A549 (cell line): ENCODE results near the gene PAIP2. TPM values are rescaled to one million over a fixed set of nuclear protein-coding genes. Genes with fewer than 3 reads are reported as not detected.

Source experiments
- ATAC-seq, 2 experiments: fragments of 200-7000 bp in 1 of 2; fragments of >200 bp in 1 of 2; cut with Nextera tagmentation in 1 of 2; cut with Tn5 transposase in 1 of 2; 3 replicates each; pipeline versions ENCODE4 v1.8.0 to v1.9.1; 2018 to 2020; ENCODE audit warnings: mild to moderate bottlenecking in 1 of 2, moderate library complexity in 1 of 2
- CTCF ChIA-PET: fragments of 300-600 bp; sonication (Branson Sonifier 250); formaldehyde crosslinking; extraction: SDS; loops from one replicate; lab custom pipeline; 2021; ENCODE audit warnings: antibody characterized with exemption, inconsistent platforms; lab: Yijun Ruan, JAX
- POLR2A ChIA-PET: fragments of 350-600 bp; formaldehyde crosslinking; extraction: SDS; loops from one replicate; lab custom pipeline; 2021; ENCODE audit warnings: antibody characterized with exemption, inconsistent platforms; lab: Yijun Ruan, JAX
- DNase-seq, 2 experiments: peaks; one replicate each; pipeline versions ENCODE4 v3.0.0 to v3.0.0-alpha.2; 2011 to 2016; ENCODE audit warnings: low read depth in 1 of 2, low spot score in 1 of 2
- FAIRE-seq: peaks from 2 replicates; lab custom pipeline; 2011; peaks lifted over from hg19 to GRCh38; lab: Jason Lieb, UNC
- H3K27ac ChIP-seq, 2 experiments: fragments of >200 bp; sonication (Bioruptor Twin); formaldehyde crosslinking; 3 replicates each; pipeline ENCODE4 v1.5.1; 2016 to 2017
- H3K4me1 ChIP-seq: fragments of >200 bp; sonication (Bioruptor Twin); formaldehyde crosslinking; 3 replicates; pipeline ENCODE4 v1.6.1; 2016
- H3K4me2 ChIP-seq: fragments of >200 bp; sonication (Bioruptor Twin); formaldehyde crosslinking; 3 replicates; pipeline ENCODE4 v1.6.1; 2016
- H3K4me3 ChIP-seq: fragments of >200 bp; sonication (Bioruptor Twin); formaldehyde crosslinking; 3 replicates; pipeline ENCODE4 v1.5.1; 2016
- H3K9me3 ChIP-seq: fragments of >200 bp; sonication (Bioruptor Twin); formaldehyde crosslinking; 3 replicates; pipeline ENCODE4 v1.6.1; 2016
- CBX8 ChIP-seq: fragments of 200-600 bp; sonication (generic); IDR thresholded peaks from 2 replicates; pipeline ENCODE4 v1.6.1; 2016
- CHD4 ChIP-seq: fragments of 200-600 bp; sonication (generic); IDR thresholded peaks from 2 replicates; pipeline ENCODE4 v1.6.1; 2016; ENCODE audit warnings: antibody characterized with exemption, mild to moderate bottlenecking, borderline replicate concordance
- EHF ChIP-seq: fragments of 250-450 bp; sonication (Bioruptor Pico); IDR thresholded peaks from 2 replicates; pipeline ENCODE4 v1.5.0; 2020; ENCODE audit warnings: mild to moderate bottlenecking
- GATA3 ChIP-seq: IDR thresholded peaks from 2 replicates; pipeline ENCODE4 v1.6.1; 2012; ENCODE audit warnings: borderline replicate concordance
- HDAC2 ChIP-seq: fragments of 200-600 bp; sonication (generic); IDR thresholded peaks from 2 replicates; pipeline ENCODE4 v1.6.1; 2016
- HOXA7 ChIP-seq: fragments of 250-450 bp; sonication (Bioruptor Pico); IDR thresholded peaks from 2 replicates; pipeline ENCODE4 v1.5.0; 2020; ENCODE audit warnings: mild to moderate bottlenecking, moderate library complexity
- HOXB13 ChIP-seq: fragments of 250-450 bp; sonication (Bioruptor Pico); IDR thresholded peaks from 2 replicates; pipeline ENCODE4 v1.5.0; 2020; ENCODE audit warnings: low read depth, mild to moderate bottlenecking, moderate library complexity
- JUN ChIP-seq, 2 experiments: fragments of >200 bp; sonication (Bioruptor Twin); formaldehyde crosslinking; IDR thresholded peaks; 2 replicates in 1 of 2; 3 replicates in 1 of 2; pipeline ENCODE4 v1.6.1; 2016 to 2017
- MAFK ChIP-seq: fragments of 450-650 bp; IDR thresholded peaks from 2 replicates; pipeline ENCODE4 v1.6.1; 2014; ENCODE audit not compliant: partially characterized antibody
- NFE2L2 ChIP-seq: fragments of 150-350 bp; conservative IDR thresholded peaks from 2 replicates; pipeline ENCODE4 v1.6.1; 2014; ENCODE audit warnings: low read length
- NR3C1 ChIP-seq: fragments of >200 bp; sonication (Bioruptor Twin); formaldehyde crosslinking; IDR thresholded peaks from 3 replicates; pipeline ENCODE4 v1.6.1; 2017
- POLR2A ChIP-seq: IDR thresholded peaks from 2 replicates; pipeline ENCODE4 v1.6.1; 2012; ENCODE audit warnings: mild to moderate bottlenecking, low read length
- RAD21 ChIP-seq, 2 experiments: fragments of >200 bp in 1 of 2; sonication (Bioruptor Twin) in 1 of 2; formaldehyde crosslinking in 1 of 2; IDR thresholded peaks in 1 of 2; conservative IDR thresholded peaks in 1 of 2; 2 replicates in 1 of 2; 3 replicates in 1 of 2; pipeline ENCODE4 v1.6.1; 2012 to 2018; ENCODE audit warnings: inconsistent platforms in 1 of 2
- RARB ChIP-seq: fragments of 250-450 bp; sonication (Bioruptor Pico); IDR thresholded peaks from 2 replicates; pipeline ENCODE4 v1.8.0; 2021; ENCODE audit warnings: mild to moderate bottlenecking, moderate library complexity
- RFX5 ChIP-seq: fragments of 450-650 bp; IDR thresholded peaks from 2 replicates; pipeline ENCODE4 v1.7.1; 2014; ENCODE audit warnings: antibody characterized with exemption, mild to moderate bottlenecking, moderate library complexity
- SMC3 ChIP-seq: fragments of >200 bp; sonication (Bioruptor Twin); formaldehyde crosslinking; IDR thresholded peaks from 3 replicates; pipeline ENCODE4 v1.6.1; 2018; ENCODE audit warnings: inconsistent platforms
- SREBF2 ChIP-seq: fragments of 450-650 bp; IDR thresholded peaks from 2 replicates; pipeline ENCODE4 v1.6.1; 2014; ENCODE audit warnings: mild to moderate bottlenecking, moderate library complexity
- TP53 ChIP-seq: fragments of 250-450 bp; sonication (Bioruptor Pico); IDR thresholded peaks from 2 replicates; pipeline ENCODE4 v1.5.0; 2021; ENCODE audit warnings: mild to moderate bottlenecking, moderate library complexity
- ZC3H11A ChIP-seq: fragments of 450-650 bp; IDR thresholded peaks from 2 replicates; pipeline ENCODE4 v1.6.1; 2014; ENCODE audit warnings: antibody characterized with exemption, mild to moderate bottlenecking
- ZFP36 ChIP-seq: fragments of 450-650 bp; IDR thresholded peaks from 2 replicates; pipeline ENCODE4 v1.6.1; 2014; ENCODE audit warnings: borderline replicate concordance; ENCODE audit not compliant: partially characterized antibody
- WGBS: methylation state at CpG from one replicate; pipeline ENCODE4 v1.1.6; 2017; ENCODE audit errors: missing lambda C conversion rate; 5-methylcytosine and 5-hydroxymethylcytosine counted together
- polyA plus RNA-seq, 4 experiments: library from polyadenylated mRNA; depleted of rRNA in 3 of 4; stranded (reverse); fragments of >200 nt; fragmentation: RNase III in 1 of 4; extraction: RNeasy Plus Mini Kit Qiagen cat#74134 plus additional on column Dnase treatment in 1 of 4; gene quantifications; 2 replicates in 3 of 4; 3 replicates in 1 of 4; pipeline ENCODE4 v1.2.3, GENCODE V29; 2011 to 2017
- TF ChIP-seq, protein P1 (sequence below): fragments of 450-650 bp; IDR thresholded peaks from 2 replicates; pipeline ENCODE4 v1.6.1; 2014; ENCODE audit warnings: antibody characterized with exemption
- TF ChIP-seq, protein P2 (sequence below): fragments of >200 bp; sonication (Bioruptor Twin); formaldehyde crosslinking; IDR thresholded peaks from 2 replicates; pipeline ENCODE4 v1.6.1; 2016
- TF ChIP-seq, protein P3 (sequence below): fragments of 200-600 bp; sonication (generic); IDR thresholded peaks from 2 replicates; pipeline ENCODE4 v1.6.1; 2016; ENCODE audit warnings: antibody characterized with exemption, mild to moderate bottlenecking, moderate library complexity

Gene PAIP2
- polyA plus RNA-seq, 2 of the 4 experiments (the other 2 are of a cell fraction): 109 to 128 TPM

DNA sequence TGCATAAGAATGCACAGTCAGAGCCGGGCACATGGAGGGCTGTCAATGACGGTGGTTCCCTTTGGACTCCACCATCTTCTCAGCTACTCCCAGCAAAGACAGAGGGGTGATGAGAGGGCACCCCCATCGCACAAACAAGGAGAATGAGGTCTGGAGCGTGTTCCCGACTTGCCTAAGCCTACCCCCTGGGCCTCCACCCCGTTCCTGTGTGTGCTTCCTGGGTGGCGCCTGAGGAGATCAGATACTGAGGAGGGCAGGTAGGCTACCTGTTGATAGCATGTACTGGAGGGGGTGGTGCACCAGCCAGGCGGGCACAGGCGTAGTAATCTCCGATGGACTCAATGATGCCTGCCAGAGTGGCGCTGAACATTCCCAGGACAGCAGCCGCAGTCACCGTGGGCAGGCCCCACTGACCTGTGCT lies 37.3 kb downstream of the PAIP2 start:
- 93% methylated on average over 13 of the region's 13 CpGs for WGBS
- Histone ChIP-seq H3K4me3 (no peak overlapping the region), H3K4me2 (no peak overlapping the region), H3K4me1 (peaks cover 34% of the 10 kb centered on the region), H3K27ac (peak overlapping the region in 1 of 2 experiments; percentile 14; a peak in 2 of 6 replicates), H3K9me3 (no peaks in the 10 kb centered on the region)
- ATAC-seq: no peak
- no peak for TF ChIP-seq SREBF2
- TF ChIP-seq JUN (IDR thresholded peaks at IDR 0.05): no peak
- no peak for TF ChIP-seq POLR2A
- TF ChIP-seq CHD4: no peak
- no peak for TF ChIP-seq RARB (CRISPR knock-in tag)
- no peak for TF ChIP-seq RAD21 (conservative IDR thresholded peaks at IDR 0.05 in 1 of 2, IDR thresholded peaks at IDR 0.05 in 1 of 2)
- FAIRE-seq: no peak
- ChIA-PET CTCF (interaction anchor here (1.0 kb wide), 1 partner anchor 9 kb away, joined by 3 read pairs; no protein-coding TSS in a partner anchor), POLR2A (no interaction called here)
- DNase-seq: no peak

DNA sequence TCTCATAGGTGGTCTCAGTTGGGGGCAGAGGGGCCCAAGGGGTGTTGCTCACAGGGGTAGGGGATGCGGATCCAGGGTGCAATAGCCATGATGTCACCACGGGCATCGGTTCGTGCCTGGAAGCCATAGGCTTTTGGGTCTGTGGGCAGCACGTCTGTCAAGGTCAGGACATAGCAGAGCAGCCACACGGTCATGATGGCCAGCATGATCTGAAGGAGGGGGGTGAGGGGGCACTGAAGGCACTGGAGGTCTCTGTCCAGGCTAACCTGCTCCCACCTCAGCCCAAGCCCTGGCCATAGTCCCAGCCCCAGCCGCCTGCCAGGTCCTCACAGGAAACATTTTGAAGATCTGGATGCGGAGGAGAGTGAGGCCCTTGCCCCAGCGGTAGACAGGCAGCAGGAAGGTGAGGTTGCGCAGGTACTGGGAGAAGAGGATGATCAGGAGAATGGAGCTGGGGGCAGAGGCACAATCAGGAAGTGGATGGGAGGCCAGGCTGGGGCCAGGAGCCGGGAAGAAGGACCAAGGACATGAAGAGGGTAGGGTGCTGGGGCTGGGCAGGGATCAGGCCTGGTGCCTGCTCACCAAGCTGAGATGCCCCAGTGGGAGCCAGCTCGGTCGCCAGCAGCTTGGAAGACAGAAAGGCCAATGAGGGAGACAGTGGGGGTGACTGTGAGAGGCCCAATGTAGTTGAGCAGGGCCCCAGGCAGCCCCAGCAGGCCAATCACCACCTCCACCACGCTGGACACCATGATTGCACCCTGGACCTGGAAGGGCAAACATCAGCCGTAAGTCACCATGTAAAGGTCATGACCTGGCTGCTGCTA lies 38.2 kb downstream of the PAIP2 start:
- ChIA-PET POLR2A (no interaction called here), CTCF (interaction anchor here (1.1 to 1.5 kb wide), 2 partner anchors 8 to 11 kb away, joined by 3 read pairs; no protein-coding TSS in a partner anchor)
- 87% methylated on average over 14 of the region's 15 CpGs for WGBS
- FAIRE-seq (no peak), DNase-seq (no peak), ATAC-seq (no peak)
- H3K4me1 ChIP-seq: peaks cover 34% of the 10 kb centered on the region
- no peak overlapping the region for H3K4me3 ChIP-seq
- H3K27ac ChIP-seq: peak overlapping the region in 1 of 2 experiments; percentile 23; a peak in 1 of 6 replicates
- TF ChIP-seq ZC3H11A (no peak), HOXB13 (no peak), ZFP36 (peak; percentile 97)
- H3K9me3 ChIP-seq: no peaks in the 10 kb centered on the region
- no peak overlapping the region for H3K4me2 ChIP-seq

DNA sequence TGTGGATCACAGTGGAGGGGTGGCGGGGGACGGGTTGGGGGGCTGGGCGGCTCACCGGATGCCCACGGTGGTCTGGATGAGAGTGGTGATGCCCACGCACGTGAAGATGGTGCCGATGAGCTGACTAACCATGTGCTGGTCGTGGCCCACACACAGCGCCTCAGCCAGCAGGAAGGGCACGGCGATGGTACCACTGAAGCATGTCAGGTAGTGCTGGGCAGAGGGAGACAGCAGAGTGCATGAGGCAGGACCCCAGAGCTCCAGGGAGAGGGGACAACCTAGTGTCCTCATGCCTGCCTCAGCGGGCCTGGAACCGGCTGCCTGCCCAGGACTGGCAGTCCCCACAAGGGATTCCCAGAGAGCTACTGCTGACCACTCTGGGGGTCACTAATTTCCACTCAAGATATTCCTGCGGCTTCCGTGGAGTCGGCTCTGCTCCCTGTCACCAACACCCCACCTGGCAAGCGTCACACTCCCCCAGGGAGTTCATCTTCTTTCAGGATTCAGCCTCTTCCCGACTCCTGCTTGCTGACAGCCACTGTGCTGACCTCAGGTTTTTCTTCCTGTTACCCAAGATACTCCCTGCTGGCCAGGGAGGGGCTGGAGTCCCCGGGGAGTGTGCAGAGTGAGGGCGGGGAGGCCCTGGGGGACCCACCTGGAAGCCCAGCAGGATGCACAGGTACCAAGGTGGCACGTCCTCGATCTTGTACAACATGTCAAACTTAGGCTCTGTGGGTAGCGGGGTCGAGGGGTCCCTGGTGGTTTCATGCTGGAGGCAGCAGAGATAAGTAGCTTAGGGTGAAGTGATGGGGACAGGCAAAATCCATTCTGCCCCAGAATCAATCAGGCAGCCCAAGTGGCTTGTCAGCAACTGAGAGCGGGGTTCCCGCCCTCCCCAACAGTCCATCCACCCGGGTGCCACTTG lies 40.4 kb downstream of the PAIP2 start:
- H3K27ac ChIP-seq: peak overlapping the region; percentile 87 to 91
- H3K4me2 ChIP-seq: peak overlapping the region; percentile 66
- DNase-seq (no peak), ATAC-seq (peak in 1 of 2 experiments; percentile 38; a peak in 3 of 6 replicates), FAIRE-seq (no peak)
- POLR2A ChIA-PET: interaction anchor here (1.0 kb wide), 1 partner anchor 10 kb away, joined by 3 read pairs; no protein-coding TSS in a partner anchor
- H3K4me3 ChIP-seq: peak overlapping the region; percentile 9; the same call in 1 of the 3 replicates
- no peak for TF ChIP-seq CHD4
- TF ChIP-seq MAFK: peak; percentile 42
- no peak for TF ChIP-seq NR3C1
- 82% methylated on average over 23 of the region's 28 CpGs for WGBS
- H3K4me1 ChIP-seq: peaks cover 43% of the 10 kb centered on the region
- CTCF ChIA-PET: interaction anchor here (1.1 to 1.6 kb wide), 2 partner anchors 9 to 40 kb away, joined by 3 to 5 read pairs; no protein-coding TSS in a partner anchor
- no peaks in the 10 kb centered on the region for H3K9me3 ChIP-seq

DNA sequence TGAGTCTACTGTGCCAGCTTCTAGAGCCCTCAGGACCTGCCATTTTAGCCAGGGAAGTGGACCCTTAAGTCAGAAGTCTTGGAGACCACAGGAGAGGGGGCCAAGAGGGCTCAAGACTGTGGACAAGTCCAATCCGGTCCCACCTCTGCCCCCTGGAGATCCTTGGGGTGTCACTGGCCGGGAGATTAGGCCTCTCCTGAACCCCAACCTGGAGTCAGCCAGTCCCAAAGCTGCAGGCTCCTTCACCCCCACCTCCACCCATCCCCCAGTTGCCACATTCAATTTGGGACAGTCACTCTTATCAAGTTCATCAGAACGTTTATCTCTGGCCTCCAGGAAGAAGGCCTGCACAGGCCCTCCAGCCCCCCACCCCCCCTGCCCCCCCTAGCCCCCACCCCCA lies 41.2 kb downstream of the PAIP2 start:
- FAIRE-seq: no peak
- H3K4me2 ChIP-seq: peak overlapping the region; percentile 66
- peak in 1 of 2 experiments; percentile 7; a peak in 3 of 6 replicates for ATAC-seq
- TF ChIP-seq, protein P1, sequence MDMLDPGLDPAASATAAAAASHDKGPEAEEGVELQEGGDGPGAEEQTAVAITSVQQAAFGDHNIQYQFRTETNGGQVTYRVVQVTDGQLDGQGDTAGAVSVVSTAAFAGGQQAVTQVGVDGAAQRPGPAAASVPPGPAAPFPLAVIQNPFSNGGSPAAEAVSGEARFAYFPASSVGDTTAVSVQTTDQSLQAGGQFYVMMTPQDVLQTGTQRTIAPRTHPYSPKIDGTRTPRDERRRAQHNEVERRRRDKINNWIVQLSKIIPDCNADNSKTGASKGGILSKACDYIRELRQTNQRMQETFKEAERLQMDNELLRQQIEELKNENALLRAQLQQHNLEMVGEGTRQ: no peak
- TF ChIP-seq, protein P2, sequence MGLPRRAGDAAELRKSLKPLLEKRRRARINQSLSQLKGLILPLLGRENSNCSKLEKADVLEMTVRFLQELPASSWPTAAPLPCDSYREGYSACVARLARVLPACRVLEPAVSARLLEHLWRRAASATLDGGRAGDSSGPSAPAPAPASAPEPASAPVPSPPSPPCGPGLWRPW: no peak
- TF ChIP-seq RFX5 (no peak), SMC3 (no peak), CBX8 (no peak), EHF (CRISPR knock-in tag) (no peak), HDAC2 (no peak), TP53 (no peak), NR3C1 (no peak), HOXA7 (CRISPR knock-in tag) (no peak), GATA3 (no peak), NFE2L2 (no peak), POLR2A (no peak)
- TF ChIP-seq, protein P3, sequence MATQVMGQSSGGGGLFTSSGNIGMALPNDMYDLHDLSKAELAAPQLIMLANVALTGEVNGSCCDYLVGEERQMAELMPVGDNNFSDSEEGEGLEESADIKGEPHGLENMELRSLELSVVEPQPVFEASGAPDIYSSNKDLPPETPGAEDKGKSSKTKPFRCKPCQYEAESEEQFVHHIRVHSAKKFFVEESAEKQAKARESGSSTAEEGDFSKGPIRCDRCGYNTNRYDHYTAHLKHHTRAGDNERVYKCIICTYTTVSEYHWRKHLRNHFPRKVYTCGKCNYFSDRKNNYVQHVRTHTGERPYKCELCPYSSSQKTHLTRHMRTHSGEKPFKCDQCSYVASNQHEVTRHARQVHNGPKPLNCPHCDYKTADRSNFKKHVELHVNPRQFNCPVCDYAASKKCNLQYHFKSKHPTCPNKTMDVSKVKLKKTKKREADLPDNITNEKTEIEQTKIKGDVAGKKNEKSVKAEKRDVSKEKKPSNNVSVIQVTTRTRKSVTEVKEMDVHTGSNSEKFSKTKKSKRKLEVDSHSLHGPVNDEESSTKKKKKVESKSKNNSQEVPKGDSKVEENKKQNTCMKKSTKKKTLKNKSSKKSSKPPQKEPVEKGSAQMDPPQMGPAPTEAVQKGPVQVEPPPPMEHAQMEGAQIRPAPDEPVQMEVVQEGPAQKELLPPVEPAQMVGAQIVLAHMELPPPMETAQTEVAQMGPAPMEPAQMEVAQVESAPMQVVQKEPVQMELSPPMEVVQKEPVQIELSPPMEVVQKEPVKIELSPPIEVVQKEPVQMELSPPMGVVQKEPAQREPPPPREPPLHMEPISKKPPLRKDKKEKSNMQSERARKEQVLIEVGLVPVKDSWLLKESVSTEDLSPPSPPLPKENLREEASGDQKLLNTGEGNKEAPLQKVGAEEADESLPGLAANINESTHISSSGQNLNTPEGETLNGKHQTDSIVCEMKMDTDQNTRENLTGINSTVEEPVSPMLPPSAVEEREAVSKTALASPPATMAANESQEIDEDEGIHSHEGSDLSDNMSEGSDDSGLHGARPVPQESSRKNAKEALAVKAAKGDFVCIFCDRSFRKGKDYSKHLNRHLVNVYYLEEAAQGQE: no peak

More for the DNA sequence above, 41.2 kb downstream of the PAIP2 start:
- Histone ChIP-seq H3K4me3 (peak overlapping the region; percentile 9; the same call in 1 of the 3 replicates), H3K27ac (peak overlapping the region; percentile 87 to 91), H3K9me3 (no peaks in the 10 kb centered on the region), H3K4me1 (peaks cover 47% of the 10 kb centered on the region)
- no peak for DNase-seq
- CTCF ChIA-PET: interaction anchor here (0.8 to 1.6 kb wide), 3 partner anchors 8 to 41 kb away, joined by 3 to 5 read pairs (median 3); no protein-coding TSS in a partner anchor
- WGBS: 0% methylated on average over 1 of the region's 3 CpGs
- POLR2A ChIA-PET: interaction anchor here (1.0 kb wide), 1 partner anchor 9 kb away, joined by 3 read pairs; no protein-coding TSS in a partner anchor
